Neural cell (in vitro differentiated cells): ENCODE results near the gene CXCL14. TPM values are rescaled to one million over a fixed set of nuclear protein-coding genes. Genes with fewer than 3 reads are reported as not detected.

Experiments used
- H2AFZ ChIP-seq: fragments of 200-600, 300-800 bp; sonication (generic), shearing (Covaris generic); 2 replicates; pipeline ENCODE4 v1.6.0; 2014; ENCODE audit warnings: low read depth, mild to moderate bottlenecking, antibody characterized with exemption, low read length, moderate library complexity
- H3F3A ChIP-seq: fragments of 200-600 bp; shearing (Covaris generic); 2 replicates; pipeline ENCODE4 v1.6.1; 2016; ENCODE audit warnings: mild to moderate bottlenecking, moderate library complexity, mixed read lengths, antibody characterized with exemption, low read length; ENCODE audit not compliant: insufficient read depth, poor library complexity, severe bottlenecking
- H3K27ac ChIP-seq: fragments of 200-600, 300-800 bp; sonication (generic), shearing (Covaris generic); 2 replicates; pipeline ENCODE4 v1.5.1; 2014; ENCODE audit warnings: mild to moderate bottlenecking, low read length, moderate library complexity
- H3K27me3 ChIP-seq: fragments of 300-800, 200-600 bp; sonication (generic), shearing (Covaris generic); 2 replicates; pipeline ENCODE4 v1.6.0; 2014; ENCODE audit warnings: mild to moderate bottlenecking, low read depth, low read length, moderate library complexity; ENCODE audit not compliant: insufficient read depth
- H3K36me3 ChIP-seq: fragments of 300-800, 200-600 bp; sonication (generic), shearing (Covaris generic); 2 replicates; pipeline ENCODE4 v1.5.1; 2014; ENCODE audit warnings: mild to moderate bottlenecking, antibody characterized with exemption, low read length, moderate library complexity; ENCODE audit not compliant: insufficient read depth
- H3K4me2 ChIP-seq: fragments of 300-800, 200-600 bp; sonication (generic), shearing (Covaris generic); 2 replicates; pipeline ENCODE4 v1.6.0; 2014; ENCODE audit warnings: mild to moderate bottlenecking, low read length
- H3K4me3 ChIP-seq: fragments of 300-800, 200-600 bp; sonication (generic), shearing (Covaris generic); 2 replicates; pipeline ENCODE4 v1.5.1; 2014; ENCODE audit warnings: mild to moderate bottlenecking, low read length, moderate library complexity
- H3K79me2 ChIP-seq: fragments of 200-600 bp; shearing (Covaris generic); replicated peaks from 2 replicates; pipeline ENCODE4 v1.6.0; 2014; ENCODE audit warnings: mild to moderate bottlenecking, low read length, moderate library complexity; ENCODE audit not compliant: insufficient read depth
- H3K9ac ChIP-seq: fragments of 300-800, 200-600 bp; sonication (generic), shearing (Covaris generic); 2 replicates; pipeline ENCODE4 v1.6.1; 2016; ENCODE audit warnings: mild to moderate bottlenecking, low read length, mixed read lengths
- H3K9me2 ChIP-seq: fragments of 200-600 bp; shearing (Covaris generic); 2 replicates; pipeline ENCODE4 v1.6.1; 2016; ENCODE audit warnings: mild to moderate bottlenecking, low read length, mixed read lengths; ENCODE audit not compliant: insufficient read depth
- H3K9me3 ChIP-seq: fragments of 200-600, 300-800 bp; sonication (generic), shearing (Covaris generic); 2 replicates; pipeline ENCODE4 v1.6.1; 2016; ENCODE audit warnings: mild to moderate bottlenecking, mixed run types, low read length, moderate library complexity, mixed read lengths
- H4K20me1 ChIP-seq: fragments of 200-600 bp; shearing (Covaris generic); 2 replicates; pipeline ENCODE4 v1.6.1; 2016; ENCODE audit warnings: mild to moderate bottlenecking, mixed run types; ENCODE audit not compliant: insufficient read depth
- CTCF ChIP-seq: fragments of 450-650 bp; IDR thresholded peaks from 2 replicates; pipeline ENCODE4 v1.5.1; 2014; ENCODE audit warnings: antibody characterized with exemption, mild to moderate bottlenecking, moderate library complexity; ENCODE audit not compliant: poor library complexity, severe bottlenecking
- EP300 ChIP-seq: fragments of 450-650 bp; conservative IDR thresholded peaks from 2 replicates; pipeline ENCODE4 v1.6.1; 2014; ENCODE audit warnings: antibody characterized with exemption, mild to moderate bottlenecking, moderate library complexity; ENCODE audit not compliant: poor library complexity, severe bottlenecking
- EZH2 ChIP-seq: fragments of 200-600, 300-800 bp; shearing (Covaris generic), sonication (generic); IDR thresholded peaks from 2 replicates; pipeline ENCODE4 v1.6.1; 2014; ENCODE audit warnings: antibody characterized with exemption, low read length, borderline replicate concordance, mild to moderate bottlenecking; ENCODE audit not compliant: insufficient read depth, poor library complexity, severe bottlenecking
- MXI1 ChIP-seq: fragments of 450-650 bp; conservative IDR thresholded peaks from 2 replicates; pipeline ENCODE4 v1.6.1; 2014; ENCODE audit warnings: antibody characterized with exemption, mild to moderate bottlenecking; ENCODE audit not compliant: poor library complexity, severe bottlenecking
- POLR2AphosphoS5 ChIP-seq: IDR thresholded peaks from 2 replicates; pipeline ENCODE4 v1.6.1; 2012
- RAD21 ChIP-seq: fragments of 450-650 bp; conservative IDR thresholded peaks from 2 replicates; pipeline ENCODE4 v1.6.1; 2014; ENCODE audit warnings: antibody characterized with exemption, mild to moderate bottlenecking, moderate library complexity
- SMC3 ChIP-seq: fragments of 450-650 bp; conservative IDR thresholded peaks from 2 replicates; pipeline ENCODE4 v1.6.1; 2014; ENCODE audit warnings: antibody characterized with exemption, mild to moderate bottlenecking, moderate library complexity; ENCODE audit not compliant: poor library complexity
- TAF1 ChIP-seq: IDR thresholded peaks from 2 replicates; pipeline ENCODE4 v1.6.1; 2012; ENCODE audit warnings: low read depth
- polyA plus RNA-seq: library from polyadenylated mRNA; depleted of rRNA; stranded (reverse); fragments of >200 nt; gene quantifications from 2 replicates; pipeline ENCODE4 v1.2.3, GENCODE V29; 2014
- TF ChIP-seq, protein P1 (sequence below): IDR thresholded peaks from 2 replicates; pipeline ENCODE4 v1.6.1; 2012; ENCODE audit warnings: borderline replicate concordance

CXCL14 gene
- polyA plus RNA-seq, 1 donor from 2014 or later: not detected

GRCh38 chr5:135593886-135594285, 15.1 kb upstream of the CXCL14 start:
- no peak overlapping the region for H3K9ac ChIP-seq
- H3F3A ChIP-seq: no peaks in the 10 kb centered on the region
- H3K4me3 ChIP-seq: no peak overlapping the region
- no peaks in the 10 kb centered on the region for H4K20me1 ChIP-seq
- no peaks in the 10 kb centered on the region for H3K9me3 ChIP-seq
- H3K27me3 ChIP-seq: no peaks in the 10 kb centered on the region
- no peaks in the 10 kb centered on the region for H3K9me2 ChIP-seq
- H3K79me2 ChIP-seq: no peaks in the 10 kb centered on the region
- TF ChIP-seq MXI1 (no peak), TAF1 (no peak), RAD21 (no peak), CTCF (no peak), EP300 (no peak)
- TF ChIP-seq, protein P1, sequence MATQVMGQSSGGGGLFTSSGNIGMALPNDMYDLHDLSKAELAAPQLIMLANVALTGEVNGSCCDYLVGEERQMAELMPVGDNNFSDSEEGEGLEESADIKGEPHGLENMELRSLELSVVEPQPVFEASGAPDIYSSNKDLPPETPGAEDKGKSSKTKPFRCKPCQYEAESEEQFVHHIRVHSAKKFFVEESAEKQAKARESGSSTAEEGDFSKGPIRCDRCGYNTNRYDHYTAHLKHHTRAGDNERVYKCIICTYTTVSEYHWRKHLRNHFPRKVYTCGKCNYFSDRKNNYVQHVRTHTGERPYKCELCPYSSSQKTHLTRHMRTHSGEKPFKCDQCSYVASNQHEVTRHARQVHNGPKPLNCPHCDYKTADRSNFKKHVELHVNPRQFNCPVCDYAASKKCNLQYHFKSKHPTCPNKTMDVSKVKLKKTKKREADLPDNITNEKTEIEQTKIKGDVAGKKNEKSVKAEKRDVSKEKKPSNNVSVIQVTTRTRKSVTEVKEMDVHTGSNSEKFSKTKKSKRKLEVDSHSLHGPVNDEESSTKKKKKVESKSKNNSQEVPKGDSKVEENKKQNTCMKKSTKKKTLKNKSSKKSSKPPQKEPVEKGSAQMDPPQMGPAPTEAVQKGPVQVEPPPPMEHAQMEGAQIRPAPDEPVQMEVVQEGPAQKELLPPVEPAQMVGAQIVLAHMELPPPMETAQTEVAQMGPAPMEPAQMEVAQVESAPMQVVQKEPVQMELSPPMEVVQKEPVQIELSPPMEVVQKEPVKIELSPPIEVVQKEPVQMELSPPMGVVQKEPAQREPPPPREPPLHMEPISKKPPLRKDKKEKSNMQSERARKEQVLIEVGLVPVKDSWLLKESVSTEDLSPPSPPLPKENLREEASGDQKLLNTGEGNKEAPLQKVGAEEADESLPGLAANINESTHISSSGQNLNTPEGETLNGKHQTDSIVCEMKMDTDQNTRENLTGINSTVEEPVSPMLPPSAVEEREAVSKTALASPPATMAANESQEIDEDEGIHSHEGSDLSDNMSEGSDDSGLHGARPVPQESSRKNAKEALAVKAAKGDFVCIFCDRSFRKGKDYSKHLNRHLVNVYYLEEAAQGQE: no peak
- no peak overlapping the region for H2AFZ ChIP-seq
- H3K4me2 ChIP-seq: no peak overlapping the region
- H3K27ac ChIP-seq: no peak overlapping the region
- no peaks in the 10 kb centered on the region for H3K36me3 ChIP-seq

DNA sequence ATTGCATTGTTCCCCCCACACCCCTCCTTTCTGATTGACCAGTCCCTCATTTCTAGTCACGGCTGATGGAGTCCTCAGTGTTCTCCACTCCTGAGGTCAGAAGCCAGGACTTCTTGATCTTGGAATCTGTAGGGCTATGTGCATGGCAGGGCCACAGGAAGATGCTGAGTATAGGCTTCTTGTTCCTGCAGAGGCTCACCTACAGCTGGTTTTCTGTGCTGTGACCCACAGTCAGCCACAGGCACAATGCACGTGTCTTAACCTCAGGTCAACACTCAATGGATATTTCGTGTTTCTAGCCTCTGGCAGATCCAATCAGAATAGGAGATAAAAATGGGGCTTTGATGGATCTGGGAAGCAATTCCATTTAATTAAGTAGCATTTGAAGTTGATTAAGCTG, 14.3 kb upstream of the CXCL14 start:
- no peak overlapping the region for H3K4me3 ChIP-seq
- no peaks in the 10 kb centered on the region for H4K20me1 ChIP-seq
- no peaks in the 10 kb centered on the region for H3F3A ChIP-seq
- no peaks in the 10 kb centered on the region for H3K27me3 ChIP-seq
- H3K4me2 ChIP-seq: no peak overlapping the region
- H3K9me2 ChIP-seq: no peaks in the 10 kb centered on the region
- no peak overlapping the region for H3K9ac ChIP-seq
- H3K9me3 ChIP-seq: no peaks in the 10 kb centered on the region
- H3K27ac ChIP-seq: no peak overlapping the region
- no peak overlapping the region for H2AFZ ChIP-seq
- no peak for TF ChIP-seq POLR2AphosphoS5
- no peak for TF ChIP-seq EP300
- TF ChIP-seq CTCF: no peak
- no peak for TF ChIP-seq RAD21
- no peak for TF ChIP-seq MXI1
- TF ChIP-seq, protein P1: no peak
- TF ChIP-seq EZH2: no peak
- TF ChIP-seq SMC3: no peak
- H3K36me3 ChIP-seq: no peaks in the 10 kb centered on the region
- no peaks in the 10 kb centered on the region for H3K79me2 ChIP-seq
